WI38 (cell line): ENCODE measurements around the gene MMP21.

Experiments used
- H3K4me3 ChIP-seq: 2 replicates; pipeline ENCODE4 v1.5.1; 2011; ENCODE audit warnings: low read depth, mild to moderate bottlenecking, control low read depth, low read length
- TF ChIP-seq, protein P1 (sequence below): IDR thresholded peaks from 2 replicates; pipeline ENCODE4 v1.5.1; 2012; ENCODE audit warnings: low read depth, mild to moderate bottlenecking, control low read depth, low read length

Gene MMP21, protein sequence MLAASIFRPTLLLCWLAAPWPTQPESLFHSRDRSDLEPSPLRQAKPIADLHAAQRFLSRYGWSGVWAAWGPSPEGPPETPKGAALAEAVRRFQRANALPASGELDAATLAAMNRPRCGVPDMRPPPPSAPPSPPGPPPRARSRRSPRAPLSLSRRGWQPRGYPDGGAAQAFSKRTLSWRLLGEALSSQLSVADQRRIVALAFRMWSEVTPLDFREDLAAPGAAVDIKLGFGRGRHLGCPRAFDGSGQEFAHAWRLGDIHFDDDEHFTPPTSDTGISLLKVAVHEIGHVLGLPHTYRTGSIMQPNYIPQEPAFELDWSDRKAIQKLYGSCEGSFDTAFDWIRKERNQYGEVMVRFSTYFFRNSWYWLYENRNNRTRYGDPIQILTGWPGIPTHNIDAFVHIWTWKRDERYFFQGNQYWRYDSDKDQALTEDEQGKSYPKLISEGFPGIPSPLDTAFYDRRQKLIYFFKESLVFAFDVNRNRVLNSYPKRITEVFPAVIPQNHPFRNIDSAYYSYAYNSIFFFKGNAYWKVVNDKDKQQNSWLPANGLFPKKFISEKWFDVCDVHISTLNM

DNA sequence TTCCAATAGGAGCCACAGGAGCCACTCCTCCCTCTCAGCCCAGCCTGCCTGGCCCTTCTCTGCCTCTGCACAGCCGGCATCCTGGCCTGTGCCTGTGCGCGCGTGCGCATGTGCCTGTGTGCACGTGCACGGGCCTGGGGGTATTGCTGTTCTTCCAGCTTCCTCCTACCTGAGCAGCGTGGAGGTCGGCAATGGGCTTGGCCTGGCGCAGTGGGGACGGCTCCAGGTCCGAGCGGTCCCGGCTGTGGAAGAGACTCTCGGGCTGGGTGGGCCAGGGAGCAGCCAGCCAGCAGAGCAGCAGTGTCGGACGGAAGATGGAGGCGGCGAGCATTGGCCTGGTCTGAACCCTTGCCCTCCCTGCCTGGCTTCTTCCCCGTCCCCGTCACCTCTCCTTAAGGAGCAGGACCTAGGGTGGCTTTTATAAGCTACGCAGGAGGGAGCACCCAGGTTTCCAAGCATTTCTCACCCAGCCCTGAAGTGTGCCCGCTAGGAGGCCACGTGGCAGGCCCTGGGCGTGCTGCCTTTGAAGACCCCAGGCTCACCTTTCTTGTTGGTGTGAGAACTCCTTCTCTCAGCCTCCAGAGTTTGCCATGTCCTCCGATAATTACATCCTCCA, at the start of gene MMP21:
Gene MMP21 (minus strand): TSS at position 331 of the 616 bp plus-strand sequence. CDS start 0 bp downstream, at position 331.
- TF ChIP-seq, protein P1, sequence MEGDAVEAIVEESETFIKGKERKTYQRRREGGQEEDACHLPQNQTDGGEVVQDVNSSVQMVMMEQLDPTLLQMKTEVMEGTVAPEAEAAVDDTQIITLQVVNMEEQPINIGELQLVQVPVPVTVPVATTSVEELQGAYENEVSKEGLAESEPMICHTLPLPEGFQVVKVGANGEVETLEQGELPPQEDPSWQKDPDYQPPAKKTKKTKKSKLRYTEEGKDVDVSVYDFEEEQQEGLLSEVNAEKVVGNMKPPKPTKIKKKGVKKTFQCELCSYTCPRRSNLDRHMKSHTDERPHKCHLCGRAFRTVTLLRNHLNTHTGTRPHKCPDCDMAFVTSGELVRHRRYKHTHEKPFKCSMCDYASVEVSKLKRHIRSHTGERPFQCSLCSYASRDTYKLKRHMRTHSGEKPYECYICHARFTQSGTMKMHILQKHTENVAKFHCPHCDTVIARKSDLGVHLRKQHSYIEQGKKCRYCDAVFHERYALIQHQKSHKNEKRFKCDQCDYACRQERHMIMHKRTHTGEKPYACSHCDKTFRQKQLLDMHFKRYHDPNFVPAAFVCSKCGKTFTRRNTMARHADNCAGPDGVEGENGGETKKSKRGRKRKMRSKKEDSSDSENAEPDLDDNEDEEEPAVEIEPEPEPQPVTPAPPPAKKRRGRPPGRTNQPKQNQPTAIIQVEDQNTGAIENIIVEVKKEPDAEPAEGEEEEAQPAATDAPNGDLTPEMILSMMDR, result no peak
- no peak within 1 kb of the TSS for H3K4me3 ChIP-seq

DNA sequence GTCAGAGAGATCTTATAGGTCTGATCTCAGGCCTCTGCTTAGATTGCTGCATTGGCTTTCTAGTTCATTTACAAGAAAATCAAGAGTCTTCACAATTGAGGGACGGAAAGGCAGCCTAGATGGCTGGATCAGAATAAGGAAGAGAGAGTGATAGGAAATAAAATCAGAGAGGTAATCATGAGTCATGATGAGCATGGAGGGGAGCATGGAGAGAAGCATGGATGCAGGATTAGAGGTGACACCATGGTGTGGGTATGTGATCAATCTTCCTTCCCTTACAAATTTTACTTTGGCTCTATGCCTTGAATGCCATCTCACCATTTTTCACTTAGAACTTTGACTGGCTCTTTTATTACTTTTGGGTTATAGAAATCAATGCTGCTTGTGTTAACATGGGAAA, 49.1 kb upstream of the MMP21 start:
- H3K4me3 ChIP-seq, result peak overlapping the region; percentile 98
- TF ChIP-seq, protein P1, result no peak

DNA sequence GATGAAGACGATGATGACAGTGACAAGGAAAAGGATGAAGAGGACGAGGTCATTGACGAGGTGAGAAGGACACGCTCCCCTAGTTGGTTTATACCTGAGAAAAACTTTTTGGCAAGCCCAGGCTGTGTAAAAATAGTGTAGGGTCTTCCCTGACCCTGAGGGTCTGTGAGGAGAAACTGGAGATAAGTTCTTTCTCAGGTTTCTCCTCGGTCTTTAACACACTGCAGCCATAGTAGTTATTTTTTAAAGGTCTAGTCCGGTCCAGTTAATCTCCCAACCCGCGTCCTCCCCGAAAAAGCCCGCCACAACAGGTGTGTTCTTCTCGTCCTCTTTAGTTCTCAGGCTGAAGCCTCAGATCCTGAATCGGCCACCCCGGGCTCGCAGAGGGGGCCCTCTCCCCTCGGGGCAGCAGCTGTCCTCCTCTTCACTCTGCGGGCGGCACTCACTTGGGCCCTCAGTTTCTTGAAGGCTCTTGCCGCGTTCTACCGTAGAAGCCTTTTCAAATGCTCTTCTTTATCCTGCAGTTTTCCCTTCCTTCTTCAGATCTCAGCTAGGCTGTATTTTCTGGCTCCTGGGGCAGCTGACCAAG, 48.1 kb upstream of the MMP21 start:
- peak overlapping the region; percentile 98 for H3K4me3 ChIP-seq
- TF ChIP-seq, protein P1, result no peak

DNA sequence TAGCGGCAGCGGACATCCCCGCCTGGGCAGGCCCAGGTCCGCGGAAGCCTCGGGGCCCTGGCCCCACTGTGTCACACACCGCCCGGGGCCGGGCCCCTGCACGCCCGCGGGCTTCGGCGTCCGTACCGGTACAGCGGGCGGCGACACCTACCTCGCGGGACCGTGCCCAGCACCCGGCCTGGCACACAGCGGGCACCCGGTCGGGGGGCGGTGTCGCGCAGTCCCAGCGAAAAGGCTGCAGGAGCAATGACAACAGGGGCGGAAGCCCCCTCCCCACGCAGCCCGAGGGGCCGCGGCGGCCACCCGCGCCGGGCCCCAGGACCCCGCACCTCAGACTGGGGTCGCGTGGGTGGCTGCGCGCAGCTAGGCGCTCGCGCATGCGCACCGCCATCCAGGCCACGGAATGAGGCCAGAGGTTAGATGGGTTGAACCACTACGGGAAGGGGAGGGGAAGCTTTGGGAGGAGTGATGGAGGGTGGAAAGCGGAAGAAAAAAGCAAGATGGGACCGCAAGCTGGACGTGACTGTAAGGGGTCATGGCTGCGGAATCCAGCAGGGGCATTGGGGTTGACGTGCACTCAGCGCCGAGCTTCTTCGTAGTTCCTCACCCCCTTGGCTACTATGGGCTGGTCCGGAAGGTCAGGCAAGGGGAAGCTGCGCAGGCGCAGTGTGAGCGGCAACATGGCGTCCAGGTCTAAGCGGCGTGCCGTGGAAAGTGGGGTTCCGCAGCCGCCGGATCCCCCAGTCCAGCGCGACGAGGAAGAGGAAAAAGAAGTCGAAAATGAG, 47.4 kb upstream of the MMP21 start, which contains the start of the genes BCCIP and UROS:
Gene BCCIP (plus strand): TSS at position 669 of the 785 bp plus-strand sequence. CDS start 12 bp downstream, at position 681.
Gene UROS (minus strand): TSS at position 381 of the 785 bp plus-strand sequence. CDS start 6,759 bp downstream, outside the sequence.
- TF ChIP-seq, protein P1, result no peak
- peak within 1 kb of the TSS; percentile 98 for H3K4me3 ChIP-seq

DNA sequence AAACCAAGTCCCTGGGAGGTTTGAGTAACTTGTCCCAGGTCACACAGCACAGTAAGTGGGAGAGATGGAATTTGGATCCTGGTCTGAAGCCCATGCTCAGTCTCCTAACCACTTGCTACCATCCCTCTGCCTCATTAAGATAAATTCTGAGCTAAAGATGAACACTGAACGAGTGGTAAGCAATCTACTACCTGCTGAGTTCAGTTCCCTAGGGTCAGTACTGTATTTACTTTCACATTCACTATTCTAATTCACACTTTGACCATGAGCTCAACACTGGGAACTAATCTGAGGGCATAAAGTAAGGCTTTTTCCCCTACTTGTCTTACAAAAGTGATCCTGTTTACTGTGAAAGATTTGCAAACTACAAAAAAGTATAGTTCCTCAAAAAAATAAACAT, 45.1 kb upstream of the MMP21 start:
- TF ChIP-seq, protein P1, result no peak
- no peak overlapping the region for H3K4me3 ChIP-seq

DNA sequence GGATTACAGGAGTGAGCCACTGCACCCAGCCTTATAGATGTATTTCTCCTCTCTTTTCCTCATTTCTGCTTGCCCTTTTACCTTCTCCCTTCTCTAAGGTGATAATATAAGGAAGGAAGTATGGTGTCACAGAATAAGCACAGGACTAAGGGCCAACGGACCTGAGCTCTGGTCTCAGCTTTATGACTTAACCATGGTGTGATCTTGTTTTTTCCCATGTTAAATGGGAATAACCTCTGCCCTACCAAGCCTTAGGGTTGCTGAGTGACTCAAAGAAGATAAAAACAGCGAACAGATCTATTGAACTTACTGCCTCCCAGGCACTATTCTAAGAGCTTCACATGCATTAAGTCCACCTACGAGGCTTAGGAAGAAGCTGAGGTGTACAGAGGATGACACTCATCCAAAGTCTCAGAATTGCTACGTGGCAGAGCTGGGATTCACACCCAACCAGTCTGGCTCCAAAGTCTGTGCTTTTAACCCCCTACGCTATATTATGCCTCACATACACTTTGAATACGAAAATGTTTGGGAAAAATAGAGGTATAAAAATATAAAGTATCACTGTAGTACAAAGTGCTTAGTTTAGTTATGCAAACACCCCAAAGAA, 41.8 kb upstream of the MMP21 start:
- TF ChIP-seq, protein P1, result no peak
- H3K4me3 ChIP-seq, result no peak overlapping the region
